Measurements from ENCODE around the gene N4BP2.
"Not testable (repeated sequence)": the region's sequence is repeated elsewhere in the genome, so short reads cannot be mapped to it uniquely, and the experiment has no call there.

The N4BP2 gene

DNA sequence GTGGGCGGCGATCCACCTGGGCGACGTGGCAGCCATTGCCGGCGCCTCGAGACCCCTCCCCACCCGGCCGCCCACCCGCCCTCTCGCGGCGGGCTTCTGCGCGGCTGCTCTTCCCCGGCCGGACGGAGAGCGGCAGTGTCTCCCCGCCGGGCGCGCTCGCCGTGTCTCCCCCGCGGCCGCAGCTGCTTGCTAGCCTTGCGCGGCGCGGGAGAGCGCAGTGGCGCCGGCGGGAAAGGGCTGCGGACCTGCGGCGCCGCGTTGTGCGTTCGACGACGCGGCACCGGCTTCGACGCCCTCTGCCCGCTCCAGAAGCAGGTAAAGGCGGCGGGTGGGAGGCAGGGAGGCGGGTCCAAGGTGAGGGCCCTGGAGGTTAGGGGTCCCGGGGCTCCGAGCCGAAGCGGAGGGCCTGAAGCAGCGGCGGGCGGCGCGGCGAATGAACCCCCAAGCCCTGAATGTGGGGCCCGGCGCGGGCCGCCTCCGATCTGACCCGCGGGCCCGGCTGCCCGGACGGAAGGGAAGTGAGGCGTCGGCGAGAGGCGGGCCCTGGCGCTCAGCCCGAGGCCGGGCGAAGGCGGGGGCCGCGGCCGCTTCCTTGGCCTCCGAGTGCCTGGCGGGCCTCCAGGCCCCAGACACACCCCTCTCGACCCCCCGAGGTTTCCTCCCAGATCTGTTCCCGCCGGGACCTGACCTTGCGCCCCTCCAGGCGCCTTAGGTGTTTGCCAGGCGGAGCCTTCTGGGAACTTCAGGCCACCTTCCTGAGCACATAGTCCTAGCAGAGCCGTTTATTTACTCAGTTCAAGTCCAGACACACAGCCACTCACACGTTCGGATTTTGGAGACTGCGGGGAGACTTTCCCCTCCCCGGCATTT, at the start of gene N4BP2:
TSS of gene N4BP2 (plus strand) at position 135 of the 870 bp plus-strand sequence. CDS start 40,491 bp downstream, outside the sequence.
- peak; percentile 75 for DNase-seq

DNA sequence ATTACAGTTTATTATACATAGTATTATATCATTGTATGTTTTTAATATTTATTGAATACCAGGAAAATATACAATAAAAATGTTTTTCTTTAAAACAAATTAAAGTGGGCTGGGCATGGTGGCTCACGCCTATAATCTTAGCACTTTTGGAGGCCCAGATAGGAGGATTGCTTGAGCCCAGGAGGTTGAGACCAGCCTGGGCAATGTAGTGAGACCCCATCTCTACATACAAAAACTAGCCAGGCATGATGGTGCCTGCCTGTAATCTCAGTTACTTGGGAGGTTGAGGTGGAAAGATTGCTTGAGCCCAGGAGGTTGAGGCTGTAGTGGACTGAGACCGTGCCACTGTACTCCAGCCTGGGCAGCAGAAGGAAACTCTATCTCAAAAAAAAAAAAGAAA, 40.6 kb upstream of the N4BP2 start:
- DNase-seq: no peak

DNA sequence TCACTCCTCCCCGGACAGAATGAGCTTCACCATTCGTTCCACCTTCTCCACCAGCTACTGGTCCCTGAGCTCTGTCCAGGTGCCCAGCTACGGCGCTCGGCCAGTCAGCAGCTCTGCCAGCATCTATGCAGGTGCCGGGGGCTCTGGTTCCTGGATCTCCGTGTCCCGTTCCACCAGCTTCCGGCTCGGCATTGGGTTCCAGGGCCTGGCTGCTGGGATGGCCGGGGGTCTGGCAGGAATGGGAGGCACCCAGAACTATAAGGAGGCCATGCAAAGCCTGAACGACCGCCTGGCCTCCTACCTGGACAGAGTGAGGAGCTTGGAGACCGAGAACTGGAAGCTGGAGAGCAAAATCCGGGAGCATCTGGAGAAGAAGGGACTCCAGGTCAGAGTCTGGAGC, 36.4 kb upstream of the N4BP2 start:
- DNase-seq: no peak

DNA sequence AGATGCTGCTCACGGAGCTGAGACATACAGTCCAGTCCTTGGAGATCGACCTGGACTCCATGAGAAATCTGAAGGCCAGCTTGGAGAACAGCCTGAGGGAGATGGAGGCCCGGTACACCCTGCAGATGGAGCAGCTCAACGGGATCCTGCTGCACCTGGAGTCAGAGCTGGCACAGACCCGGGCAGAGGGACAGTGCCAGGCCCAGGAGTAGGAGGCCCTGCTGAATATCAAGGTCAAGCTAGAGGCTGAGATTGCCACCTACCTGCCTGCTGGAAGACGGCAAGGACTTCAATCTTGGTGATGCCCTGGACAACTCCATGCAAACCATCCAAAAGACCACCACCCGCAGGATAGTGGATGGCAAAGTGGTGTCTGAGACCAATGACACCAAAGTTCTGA, 35.5 kb upstream of the N4BP2 start:
- DNase-seq: not testable (repeated sequence)

DNA sequence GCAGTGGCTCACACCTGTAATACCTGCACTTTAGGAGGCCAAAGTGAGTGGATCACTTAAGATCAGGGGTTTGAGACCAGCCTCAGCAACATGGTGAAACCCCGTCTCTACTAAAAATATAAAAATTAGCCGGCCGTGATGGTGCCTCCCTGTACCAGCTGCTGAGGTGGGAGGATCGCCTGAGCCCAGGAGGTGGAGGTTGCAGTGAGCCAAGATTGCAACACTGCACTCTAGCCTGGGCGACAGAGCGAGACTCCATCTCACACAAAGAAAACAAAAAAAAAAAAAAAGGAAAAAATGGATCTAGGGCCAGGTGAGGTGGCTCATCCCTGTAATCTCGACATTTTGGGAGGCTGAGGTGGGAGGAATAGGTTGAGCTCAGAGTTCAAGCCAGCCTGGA, 32.6 kb upstream of the N4BP2 start:
- DNase-seq: not testable (repeated sequence)

DNA sequence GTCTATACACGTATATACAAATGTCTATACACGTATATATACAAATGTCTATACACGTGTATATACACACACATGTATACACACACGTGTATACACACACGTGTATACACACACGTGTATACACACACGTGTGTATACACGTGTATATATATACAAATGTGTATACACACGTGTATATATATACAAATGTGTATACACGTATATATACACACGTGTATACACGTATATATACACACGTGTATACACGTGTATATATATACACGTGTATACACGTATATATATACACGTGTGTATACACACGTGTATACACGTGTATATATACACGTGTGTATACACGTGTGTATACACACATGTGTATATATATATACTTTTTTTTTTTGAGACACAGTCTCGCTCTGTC, 23.9 kb upstream of the N4BP2 start:
- DNase-seq: no peak

DNA sequence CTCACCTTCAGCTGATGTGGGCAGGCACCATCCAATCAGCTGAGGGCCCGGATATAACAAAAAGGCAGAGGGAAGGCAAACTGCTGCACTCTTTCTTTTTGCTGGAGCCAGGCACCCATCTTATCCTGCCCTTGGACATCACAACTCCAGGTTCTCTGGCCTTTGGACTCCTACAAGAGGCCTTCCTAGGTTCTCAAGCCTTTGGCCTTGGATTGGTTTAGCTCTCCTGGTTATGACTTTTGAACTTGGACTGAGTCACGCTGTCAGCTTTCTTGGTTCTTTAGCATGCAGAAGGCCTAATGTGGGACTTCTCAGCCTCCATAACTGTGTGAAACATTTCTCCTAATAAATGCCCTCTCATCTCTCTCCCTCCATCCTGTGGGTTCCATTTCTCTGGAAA, 23.0 kb upstream of the N4BP2 start:
- no peak for DNase-seq

DNA sequence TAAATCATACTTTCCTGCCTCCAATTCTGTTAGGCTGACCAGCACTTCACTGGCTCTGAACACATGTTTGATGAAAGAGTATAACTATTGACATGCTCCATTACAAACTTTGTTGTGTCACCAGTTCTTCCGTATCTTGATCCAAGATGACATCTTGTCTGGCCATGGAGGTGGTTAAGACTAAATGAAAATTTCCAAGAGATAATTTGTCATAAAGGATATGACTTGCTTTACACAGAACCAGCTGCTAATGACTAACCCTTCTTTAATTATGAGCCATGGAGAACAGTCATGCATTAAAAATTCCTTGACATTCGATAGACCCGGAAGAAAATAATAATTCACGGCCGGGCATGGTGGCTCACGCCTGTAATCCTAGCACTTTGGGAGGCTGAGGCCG, 17.7 kb upstream of the N4BP2 start:
- DNase-seq: no peak

DNA sequence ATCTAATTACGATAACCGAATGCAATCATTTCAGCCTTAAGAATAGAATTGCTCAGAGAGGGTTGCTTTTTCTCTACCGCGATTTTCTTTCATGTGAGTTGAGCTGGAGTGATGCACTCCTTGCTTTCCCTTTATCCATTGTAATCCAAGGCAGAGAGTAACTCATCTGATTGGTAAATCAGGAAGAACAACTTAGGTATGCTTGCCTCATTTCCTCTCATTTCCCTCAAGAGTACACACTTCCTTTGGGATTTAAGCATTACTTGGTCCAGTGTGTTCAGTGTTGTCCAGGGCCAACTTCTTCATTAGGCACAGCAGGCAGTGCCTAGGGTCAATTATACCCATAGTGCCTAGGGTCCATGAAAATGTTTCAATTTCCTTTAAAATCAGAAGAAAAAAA, 15.7 kb upstream of the N4BP2 start:
- no peak for DNase-seq

DNA sequence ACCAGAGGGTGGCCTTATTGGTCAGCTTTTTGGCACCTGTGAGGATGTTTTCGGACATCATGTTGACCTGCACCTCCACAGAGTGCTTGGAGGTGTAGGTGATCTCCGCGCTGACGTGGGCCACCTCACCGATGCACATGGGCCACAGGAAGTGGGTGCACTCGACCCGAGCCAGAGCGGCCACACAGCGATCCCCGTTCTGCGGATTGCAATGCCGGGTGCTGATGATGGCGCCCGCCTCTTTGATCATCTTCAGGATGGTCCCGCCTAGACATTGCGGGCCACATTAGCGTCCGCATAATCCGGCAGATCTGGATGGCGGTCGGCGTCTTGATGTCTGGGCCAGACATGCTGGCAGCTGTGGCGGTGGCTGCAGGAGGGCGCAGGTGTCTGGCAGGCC, 12.9 kb upstream of the N4BP2 start:
- no peak for DNase-seq

DNA sequence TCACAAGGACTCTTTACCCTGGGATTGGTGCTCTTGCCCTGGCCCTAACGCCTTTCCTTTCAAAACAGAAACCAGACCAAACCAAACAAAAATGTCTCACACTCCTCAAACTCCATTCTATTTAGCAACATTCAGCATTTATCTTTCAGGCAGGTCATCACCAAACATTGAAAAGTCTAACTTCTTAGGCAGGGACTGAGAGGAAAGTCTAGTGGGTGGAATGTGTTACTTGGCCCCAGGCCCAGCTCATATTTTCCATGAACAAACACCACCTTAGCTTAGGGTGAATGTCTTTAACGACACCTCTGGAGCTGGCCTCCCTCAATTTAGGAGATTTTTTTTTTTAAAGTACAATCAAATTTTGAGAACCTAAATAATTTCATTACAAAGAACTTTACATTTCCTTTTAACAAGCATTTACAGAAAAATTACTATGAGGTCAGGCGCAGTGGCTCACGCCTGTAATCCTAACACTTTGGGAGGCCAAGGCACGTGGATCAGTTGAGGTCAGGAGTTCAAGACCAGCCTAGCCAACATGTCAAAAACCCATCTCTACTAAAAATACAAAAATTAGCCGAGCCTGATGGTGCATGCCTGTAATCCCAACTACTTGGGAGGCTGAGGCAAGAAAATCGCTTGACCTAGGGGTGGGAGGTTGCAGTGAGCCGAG, 10.2 kb upstream of the N4BP2 start:
- DNase-seq: peak; percentile 47

DNA sequence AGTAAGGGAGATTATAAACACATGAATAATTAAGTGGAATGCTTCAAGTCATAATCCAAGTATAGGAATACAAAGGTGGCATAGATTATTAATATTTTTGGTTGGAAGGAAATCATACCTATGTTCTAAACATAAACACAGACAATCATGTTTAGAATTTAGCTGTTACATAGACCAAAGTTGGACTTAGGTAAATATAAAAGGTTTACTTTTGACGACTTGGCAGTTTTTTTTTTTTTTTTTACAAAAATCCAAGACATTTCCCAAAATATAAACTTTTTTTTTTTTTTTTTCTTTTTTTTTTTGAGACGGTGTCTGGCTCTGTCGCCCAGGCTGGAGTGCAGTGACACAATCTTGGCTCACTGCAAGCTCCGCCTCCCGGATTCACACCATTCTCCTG, 3.5 kb upstream of the N4BP2 start:
- DNase-seq: no peak

DNA sequence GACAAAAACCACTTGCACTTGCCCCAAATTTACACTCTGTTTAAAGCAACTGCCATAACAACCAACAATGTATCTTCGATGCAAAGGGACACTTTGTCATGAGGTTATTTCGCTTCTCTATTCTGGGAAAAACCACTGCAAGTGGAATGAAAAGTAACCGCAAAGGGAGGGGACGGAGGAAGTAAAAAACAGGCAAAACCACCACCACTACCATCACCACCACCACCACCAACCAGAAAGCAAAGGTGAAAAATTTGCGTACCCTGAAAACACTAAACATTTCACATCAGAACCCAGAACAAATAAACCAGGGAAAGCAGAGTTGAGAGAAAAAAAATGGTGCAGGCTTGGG, 1.2 kb upstream of the N4BP2 start:
- DNase-seq: no peak

DNA sequence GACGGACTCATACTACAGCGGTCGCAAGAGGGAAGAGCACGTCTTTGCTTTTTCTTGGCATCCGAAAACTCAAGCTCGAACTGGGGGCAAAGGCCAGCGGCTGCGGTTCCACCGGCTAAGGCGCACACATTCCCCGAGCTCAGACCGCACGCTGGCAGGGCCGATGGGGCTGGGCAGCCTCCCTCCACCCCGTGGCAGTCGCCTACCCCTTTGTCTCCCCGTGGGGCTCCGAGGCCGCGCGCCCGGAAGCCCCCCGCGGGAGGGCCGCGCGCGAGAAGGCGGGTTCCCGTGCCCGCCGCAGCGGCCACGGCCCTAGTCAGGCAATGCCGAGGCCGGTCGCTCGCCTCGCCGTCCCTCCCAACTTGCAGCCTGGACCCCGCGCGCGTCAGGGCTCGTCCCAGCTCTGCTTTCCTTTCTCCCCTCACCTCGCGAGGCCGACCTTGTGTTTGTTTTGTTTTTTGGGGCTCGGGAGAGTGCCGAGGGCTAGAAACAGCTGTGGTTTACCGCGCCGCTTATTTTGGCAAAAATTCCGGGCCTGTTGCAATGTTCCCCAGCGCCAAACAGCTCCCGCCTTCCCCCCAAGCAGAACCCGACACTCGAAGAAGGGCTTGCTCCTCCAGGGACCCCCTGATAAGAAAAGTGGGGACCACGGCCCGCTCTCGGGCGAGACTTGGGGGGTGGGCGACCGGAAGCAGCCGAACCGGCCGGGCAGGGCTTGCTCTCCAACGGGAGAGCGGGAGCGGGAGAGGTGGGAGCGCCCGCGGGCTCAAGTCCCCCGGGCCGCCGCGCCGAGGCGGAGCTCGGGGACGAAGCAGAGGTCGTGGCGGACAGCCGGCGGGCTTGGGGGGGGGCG, 561 bp upstream of the N4BP2 start:
- DNase-seq: peak; percentile 42

DNA sequence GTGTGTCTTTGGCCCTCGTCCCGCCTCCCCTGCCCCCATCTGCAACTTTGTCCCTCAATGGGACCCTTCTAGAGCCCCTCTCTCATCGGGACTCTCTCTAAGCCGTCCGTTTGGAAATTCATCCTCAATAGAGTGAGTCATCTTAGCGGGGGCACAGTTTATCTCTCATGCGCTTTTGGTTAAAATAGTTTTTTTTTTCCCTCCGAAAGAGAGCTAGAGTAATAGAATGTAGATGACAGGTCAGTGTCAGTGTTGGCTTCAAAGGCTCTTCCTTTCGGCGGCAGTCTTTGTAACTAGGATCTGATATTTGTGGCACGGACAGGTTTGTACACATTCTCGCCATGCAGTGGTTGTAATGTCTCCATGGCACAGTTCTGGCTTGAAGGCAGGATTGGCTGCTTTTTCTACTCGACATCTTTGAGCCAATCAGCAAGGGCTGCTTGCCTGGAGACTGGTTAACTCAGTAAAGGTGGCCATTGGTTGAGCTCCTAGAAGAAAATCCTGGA, 989 bp downstream of the N4BP2 start:
- DNase-seq: peak; percentile 75

DNA sequence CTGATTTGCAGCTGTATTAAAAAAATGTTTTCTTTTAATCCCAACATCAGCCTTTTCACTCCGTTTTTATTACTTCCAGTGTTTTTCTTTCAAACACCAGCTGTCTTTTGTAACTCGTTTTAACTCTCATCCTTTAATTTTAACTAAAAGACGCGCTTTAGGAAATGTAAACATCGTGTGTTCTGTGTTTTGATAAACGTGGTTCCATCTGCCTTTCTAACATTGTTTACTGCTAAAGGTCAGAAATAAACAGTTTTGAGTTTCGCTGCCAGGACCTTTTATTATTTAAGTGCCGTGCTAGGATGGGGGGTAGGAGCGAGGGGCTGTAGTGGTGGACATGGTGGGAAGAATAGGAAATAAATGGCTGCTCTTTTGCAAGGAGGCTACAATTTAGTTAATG, 1.5 kb downstream of the N4BP2 start:
- no peak for DNase-seq

DNA sequence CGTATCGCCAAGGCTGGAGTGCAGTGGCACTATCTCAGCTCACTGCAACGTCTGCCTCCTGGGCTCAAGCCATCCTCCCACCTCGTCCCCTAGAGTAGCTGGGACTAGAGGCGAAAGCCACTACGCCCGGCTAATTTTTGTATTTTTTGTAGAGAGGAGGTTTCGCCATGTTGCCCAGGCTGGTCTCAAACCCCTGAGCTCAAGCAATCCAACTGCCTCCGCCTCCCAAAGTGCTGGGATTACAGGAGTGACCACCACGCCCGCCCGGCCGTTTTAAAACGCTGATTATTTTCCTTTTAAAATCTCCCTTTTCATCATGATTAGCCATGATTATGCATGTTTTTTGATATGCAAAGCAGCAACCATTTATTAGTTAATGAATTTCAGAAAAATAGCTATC, 2.2 kb downstream of the N4BP2 start:
- no peak for DNase-seq

DNA sequence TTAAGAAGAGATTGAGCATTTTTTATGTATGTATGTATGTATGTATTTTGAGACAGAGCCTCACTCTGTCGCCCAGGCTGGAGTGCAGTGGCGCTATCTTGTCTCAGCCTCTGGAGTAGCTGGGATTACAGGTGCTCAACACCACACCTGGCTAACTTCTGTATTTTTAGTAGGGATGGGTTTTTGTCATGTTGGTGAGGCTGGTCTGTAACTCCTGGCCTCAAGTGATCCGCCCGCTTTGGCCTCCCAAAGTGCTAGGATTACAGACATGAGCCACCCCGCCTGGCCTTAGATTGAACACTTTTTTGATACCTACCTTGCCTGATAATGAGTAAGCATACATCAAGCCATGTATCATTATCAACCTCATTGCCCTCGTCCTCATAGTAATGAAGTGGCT, 2.7 kb downstream of the N4BP2 start:
- DNase-seq: no peak

DNA sequence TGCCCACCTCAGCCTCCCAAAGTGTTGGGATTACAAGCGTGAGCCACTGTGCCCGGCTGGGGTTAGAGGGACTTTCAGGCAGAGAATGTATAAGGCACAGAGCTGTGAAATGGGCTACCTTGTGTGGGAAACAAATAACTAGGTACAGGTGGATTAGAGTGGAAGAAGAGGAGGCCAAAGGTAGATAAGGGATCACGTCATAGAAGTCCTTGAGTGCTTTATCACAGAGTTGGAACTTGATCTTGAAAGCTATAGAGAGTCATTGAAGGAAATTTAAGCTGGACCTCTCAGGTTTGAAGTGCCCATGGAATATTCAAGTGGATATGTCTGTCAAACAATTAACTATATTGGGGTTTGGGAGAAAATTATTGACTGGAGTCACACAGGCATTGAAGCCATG, 8.4 kb downstream of the N4BP2 start:
- DNase-seq: no peak

DNA sequence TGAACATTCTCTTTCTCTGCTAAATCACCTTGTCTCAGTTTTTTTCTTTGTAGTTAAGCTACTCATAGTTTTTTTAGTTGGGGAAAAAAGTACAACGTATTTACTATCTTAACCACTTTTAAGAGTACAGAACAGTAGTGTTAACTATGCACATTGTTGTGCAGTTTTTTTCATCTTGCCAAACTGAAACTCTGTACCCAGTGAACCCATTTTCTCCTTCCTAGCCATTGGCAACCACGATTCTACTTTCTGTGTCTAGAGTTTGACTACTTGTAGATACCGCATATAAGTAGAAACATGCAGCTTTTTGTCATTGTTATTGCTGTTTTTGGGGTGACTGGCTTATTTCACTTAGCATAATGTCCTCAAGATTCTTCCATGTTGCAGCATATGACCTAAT, 10.0 kb downstream of the N4BP2 start:
- no peak for DNase-seq

DNA sequence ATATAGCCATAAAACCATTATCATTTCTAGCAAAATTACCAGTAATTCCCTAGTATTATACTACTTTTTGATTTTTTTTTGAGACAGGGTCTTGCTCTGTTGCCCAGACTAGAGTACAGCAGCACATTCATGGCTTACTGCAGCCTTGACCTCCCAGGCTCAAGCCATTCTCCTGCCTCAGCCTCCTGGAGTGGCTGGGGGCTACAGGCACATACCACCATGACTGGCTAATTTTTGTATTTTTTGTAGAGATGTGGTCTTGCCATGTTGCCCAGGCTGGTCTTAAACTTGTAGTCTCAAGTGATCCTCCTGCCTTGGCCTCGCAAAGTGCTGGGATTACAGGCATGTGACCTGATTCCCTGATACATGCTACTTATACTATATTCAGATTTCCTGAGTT, 13.7 kb downstream of the N4BP2 start:
- no peak for DNase-seq

DNA sequence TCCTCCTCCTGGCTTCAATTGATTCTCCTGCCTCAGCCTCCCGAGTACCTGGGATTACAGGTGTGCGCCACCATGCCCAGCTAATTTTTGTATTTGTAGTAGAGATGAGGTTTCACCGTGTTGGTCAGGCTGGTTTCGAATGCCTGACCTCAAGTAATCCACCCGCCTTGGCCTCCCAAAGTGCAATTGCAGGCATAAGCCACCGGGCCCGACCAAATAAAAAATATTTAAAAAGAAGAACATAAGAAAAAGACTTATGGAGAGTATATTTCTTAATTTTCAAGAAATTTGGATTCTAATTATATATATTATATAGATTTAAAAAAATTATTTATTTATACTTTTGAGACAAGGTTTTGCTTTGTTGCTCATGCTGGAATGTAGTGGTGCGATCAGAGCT, 29.8 kb downstream of the N4BP2 start:
- no peak for DNase-seq

DNA sequence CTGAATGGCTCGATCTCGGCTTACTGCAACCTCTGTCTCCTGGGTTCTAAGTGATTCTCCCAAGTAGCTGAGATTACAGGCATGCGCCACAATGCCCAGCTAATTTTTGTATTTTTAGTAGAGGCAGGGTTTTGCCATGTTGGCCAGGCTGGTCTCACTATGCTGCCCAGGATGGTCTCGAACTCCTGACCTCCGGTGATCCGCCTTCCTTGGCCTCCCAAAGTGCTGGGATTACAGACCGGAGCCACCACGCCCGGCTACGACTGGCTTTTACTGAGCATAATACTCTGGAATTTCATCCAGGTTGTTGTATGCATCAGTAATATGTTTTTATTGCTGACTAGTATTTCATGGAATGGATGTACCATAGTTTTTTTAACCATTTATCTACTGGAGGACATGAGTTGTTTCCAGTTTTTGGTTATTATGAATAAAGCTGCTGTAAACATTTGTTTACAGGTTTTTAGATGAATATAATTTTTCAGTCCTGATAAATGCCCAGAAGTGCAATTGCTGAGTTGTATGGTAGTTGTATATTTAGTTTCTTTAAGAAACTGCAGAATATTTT, 31.2 kb downstream of the N4BP2 start:
- no peak for DNase-seq

Data from stimulated activated CD4-positive, alpha-beta T cell treated with anti-CD3 and anti-CD28 coated beads, Interleukin-4, amount 100 ng/mL, for 24 hours (primary cell).